H1 (cell line): ENCODE data around the gene TRAPPC2L. TPM values are rescaled to one million over a fixed set of nuclear protein-coding genes. Genes with fewer than 3 reads are reported as not detected.
A peak's percentile ranks its signal among the peaks of the same experiment; 100 is the strongest.

Source experiments
- CTCF ChIA-PET: fragments of 300-600 bp; sonication (Branson Sonifier 250); formaldehyde crosslinking; loops from one replicate; lab custom pipeline; 2021; ENCODE audit not compliant: partially characterized antibody; lab: Charles Lee
- POLR2A ChIA-PET: fragments of 300-600 bp; sonication (Branson Sonifier 250); formaldehyde crosslinking; loops from one replicate; lab custom pipeline; 2021; ENCODE audit warnings: inconsistent platforms; ENCODE audit not compliant: partially characterized antibody; lab: Charles Lee
- DNase-seq, 2 experiments: peaks; one replicate each; pipeline versions ENCODE4 v3.0.0 to v3.0.0-alpha.2; 2010 to 2022; ENCODE audit warnings: low spot score in 2 of 2, low read depth in 1 of 2, mixed read lengths in 1 of 2
- FAIRE-seq: peaks from 2 replicates; lab custom pipeline; 2011; peaks lifted over from hg19 to GRCh38; lab: Jason Lieb, UNC
- H2AFZ ChIP-seq: 2 replicates; pipeline ENCODE4 v1.8.1; 2012; ENCODE audit warnings: low read length, inconsistent platforms
- H2AK5ac ChIP-seq: 2 replicates; pipeline ENCODE4 v1.6.1; 2013; ENCODE audit warnings: low read depth, low read length
- H2BK120ac ChIP-seq: replicated peaks from 2 replicates; pipeline ENCODE3; 2013; ENCODE audit warnings: low read depth, low read length, inconsistent platforms
- H2BK12ac ChIP-seq: 2 replicates; pipeline ENCODE4 v1.6.1; 2013; ENCODE audit warnings: low read depth, low read length
- H2BK15ac ChIP-seq: 2 replicates; pipeline ENCODE4 v1.6.1; 2013; ENCODE audit warnings: low read length
- H2BK20ac ChIP-seq: 2 replicates; pipeline ENCODE4 v1.6.1; 2013; ENCODE audit warnings: low read length
- H2BK5ac ChIP-seq: 2 replicates; pipeline ENCODE4 v1.6.1; 2013; ENCODE audit warnings: low read depth, low read length
- H3K14ac ChIP-seq: 2 replicates; pipeline ENCODE4 v1.6.1; 2013; ENCODE audit warnings: inconsistent platforms; ENCODE audit not compliant: insufficient read length
- H3K18ac ChIP-seq: 2 replicates; pipeline ENCODE4 v1.6.1; 2013; ENCODE audit warnings: low read length; ENCODE audit errors: extremely low read depth
- H3K23ac ChIP-seq: 2 replicates; pipeline ENCODE4 v1.6.1; 2013; ENCODE audit warnings: inconsistent platforms; ENCODE audit not compliant: insufficient read length
- H3K23me2 ChIP-seq: 2 replicates; pipeline ENCODE4 v1.6.1; 2013; ENCODE audit warnings: low read depth, low read length
- H3K27ac ChIP-seq: 2 replicates; pipeline ENCODE4 v1.6.1; 2011; ENCODE audit warnings: low read depth, low read length, inconsistent platforms
- H3K27me3 ChIP-seq, 4 experiments: replicated peaks in 1 of 4; 1 replicate in 1 of 4; 2 replicates in 3 of 4; pipeline versions ENCODE4 v1.6.1 to v1.8.1; 2011 to 2013; ENCODE audit warnings: low read length in 3 of 4, mild to moderate bottlenecking in 3 of 4, inconsistent platforms in 2 of 4, mixed read lengths in 2 of 4, moderate library complexity in 1 of 4; ENCODE audit not compliant: control insufficient read depth in 3 of 4, insufficient read depth in 3 of 4; ENCODE audit errors: extremely low read depth in 1 of 4
- H3K36me3 ChIP-seq, 4 experiments: 2 replicates each; pipeline versions ENCODE4 v1.6.1 to v1.8.1; 2011 to 2013; ENCODE audit warnings: mild to moderate bottlenecking in 4 of 4, low read length in 3 of 4, moderate library complexity in 2 of 4, control low read depth in 1 of 4, inconsistent platforms in 1 of 4; ENCODE audit not compliant: insufficient read depth in 4 of 4, control insufficient read depth in 2 of 4
- H3K4ac ChIP-seq: replicated peaks from 2 replicates; pipeline ENCODE3; 2013; ENCODE audit warnings: low read length, low read depth, mixed read lengths, inconsistent platforms; ENCODE audit not compliant: insufficient read length
- H3K4me1 ChIP-seq, 4 experiments: replicated peaks in 1 of 4; 1 replicate in 1 of 4; 2 replicates in 3 of 4; pipeline versions ENCODE4 v1.6.1 to v1.8.1; 2011 to 2013; ENCODE audit warnings: low read length in 3 of 4, inconsistent platforms in 2 of 4, mixed read lengths in 1 of 4; ENCODE audit not compliant: insufficient read depth in 4 of 4, control insufficient read depth in 3 of 4
- H3K4me2 ChIP-seq, 2 experiments: 2 replicates each; pipeline versions ENCODE4 v1.6.1 to v1.8.1; 2011 to 2013; ENCODE audit warnings: low read depth in 2 of 2, low read length in 2 of 2, control low read depth in 1 of 2, inconsistent platforms in 1 of 2, mild to moderate bottlenecking in 1 of 2; ENCODE audit not compliant: insufficient read depth in 1 of 2
- H3K4me3 ChIP-seq, 4 experiments: fragments of 200-600, 300-600 bp in 1 of 4; sonication (generic), shearing (Covaris generic), sonication (Bioruptor Twin) in 1 of 4; 2 replicates each; pipeline versions ENCODE4 v1.5.1 to v1.8.1; 2011 to 2016; ENCODE audit warnings: low read length in 4 of 4, low read depth in 3 of 4, control low read depth in 2 of 4, inconsistent platforms in 2 of 4, mild to moderate bottlenecking in 2 of 4, mixed read lengths in 1 of 4, moderate library complexity in 1 of 4; ENCODE audit not compliant: insufficient read depth in 2 of 4; ENCODE audit errors: extremely low read depth in 1 of 4
- H3K56ac ChIP-seq: replicated peaks from 2 replicates; pipeline ENCODE3; 2013; ENCODE audit warnings: low read depth, mild to moderate bottlenecking, mixed read lengths, low read length, inconsistent platforms; ENCODE audit not compliant: insufficient read length
- H3K79me1 ChIP-seq: 2 replicates; pipeline ENCODE4 v1.6.1; 2013; ENCODE audit warnings: low read depth, low read length, control low read depth
- H3K79me2 ChIP-seq, 2 experiments: 2 replicates each; pipeline versions ENCODE4 v1.6.1 to v1.8.1; 2012 to 2013; ENCODE audit warnings: low read length in 2 of 2, mild to moderate bottlenecking in 2 of 2, inconsistent platforms in 1 of 2; ENCODE audit not compliant: insufficient read depth in 2 of 2, control insufficient read depth in 1 of 2
- H3K9ac ChIP-seq, 4 experiments: replicated peaks in 1 of 4; 1 replicate in 1 of 4; 2 replicates in 3 of 4; pipeline versions ENCODE4 v1.6.1 to v1.8.1; 2011 to 2013; ENCODE audit warnings: low read depth in 3 of 4, low read length in 3 of 4, control low read depth in 2 of 4, mild to moderate bottlenecking in 2 of 4, moderate library complexity in 2 of 4, inconsistent platforms in 1 of 4; ENCODE audit errors: extremely low read depth in 1 of 4
- H3K9me3 ChIP-seq, 2 experiments: 2 replicates each; pipeline versions ENCODE4 v1.6.1 to v1.8.1; 2012 to 2013; ENCODE audit warnings: mild to moderate bottlenecking in 2 of 2, moderate library complexity in 2 of 2, control low read depth in 1 of 2, inconsistent platforms in 1 of 2, low read depth in 1 of 2, low read length in 1 of 2, mixed read lengths in 1 of 2; ENCODE audit not compliant: insufficient read depth in 2 of 2
- H4K20me1 ChIP-seq, 2 experiments: replicated peaks in 1 of 2; 2 replicates each; pipeline versions ENCODE3 to v1.8.1; 2011 to 2013; ENCODE audit warnings: inconsistent platforms in 2 of 2, low read length in 2 of 2, mild to moderate bottlenecking in 1 of 2; ENCODE audit not compliant: insufficient read depth in 2 of 2, control insufficient read depth in 1 of 2
- H4K5ac ChIP-seq: 2 replicates; pipeline ENCODE4 v1.6.1; 2013; ENCODE audit warnings: low read length, low read depth, mixed read lengths, inconsistent platforms; ENCODE audit not compliant: insufficient read length
- H4K8ac ChIP-seq: 2 replicates; pipeline ENCODE4 v1.8.0; 2013; ENCODE audit warnings: mild to moderate bottlenecking, moderate library complexity, low read length, inconsistent platforms; ENCODE audit not compliant: insufficient read depth; ENCODE audit errors: extremely low read depth
- H4K91ac ChIP-seq: replicated peaks from 2 replicates; pipeline ENCODE3; 2013; ENCODE audit warnings: low read length, mixed read lengths, inconsistent platforms; ENCODE audit not compliant: insufficient read length
- CHD1 ChIP-seq: IDR thresholded peaks from 2 replicates; pipeline ENCODE4 v1.6.1; 2012; ENCODE audit warnings: low read depth, low read length, improper control_type of control experiment
- JUN ChIP-seq: IDR thresholded peaks from 2 replicates; pipeline ENCODE4 v1.6.1; 2011; ENCODE audit warnings: low read depth, mild to moderate bottlenecking, improper control_type of control experiment, low read length
- NANOG ChIP-seq: IDR thresholded peaks from 2 replicates; pipeline ENCODE4 v1.6.1; 2011; ENCODE audit warnings: low read length, low read depth, mild to moderate bottlenecking, inconsistent platforms; ENCODE audit not compliant: insufficient read depth, poor library complexity, severe bottlenecking
- POLR2A ChIP-seq, 2 experiments: IDR thresholded peaks; 1 replicate in 1 of 2; 2 replicates in 1 of 2; pipeline ENCODE4 v1.6.1; 2011; ENCODE audit warnings: low read depth in 2 of 2, low read length in 2 of 2, mild to moderate bottlenecking in 2 of 2; ENCODE audit errors: control extremely low read depth in 1 of 2
- RBBP5 ChIP-seq: IDR thresholded peaks from 2 replicates; pipeline ENCODE4 v1.7.1; 2012; ENCODE audit warnings: low read depth, mild to moderate bottlenecking, inconsistent platforms, low read length, moderate library complexity, borderline replicate concordance
- RNF2 ChIP-seq: fragments of 200-900, 300-1000 bp; sonication (generic); IDR thresholded peaks from 2 replicates; pipeline ENCODE4 v1.7.1; 2016; ENCODE audit warnings: borderline replicate concordance, low read depth, mild to moderate bottlenecking, antibody characterized with exemption, low read length; ENCODE audit not compliant: poor library complexity, severe bottlenecking; ENCODE audit errors: missing control alignments
- SAP30 ChIP-seq: fragments of 300-600 bp; sonication (generic); IDR thresholded peaks from 2 replicates; pipeline ENCODE4 v1.7.1; 2012; ENCODE audit warnings: low read length, moderate library complexity, mild to moderate bottlenecking, inconsistent platforms; ENCODE audit not compliant: insufficient read depth, insufficient replicate concordance
- SP4 ChIP-seq: IDR thresholded peaks from 2 replicates; pipeline ENCODE4 v1.6.1; 2012; ENCODE audit warnings: low read length, inconsistent platforms
- SRF ChIP-seq: IDR thresholded peaks from 2 replicates; pipeline ENCODE4 v1.6.1; 2011; ENCODE audit warnings: mild to moderate bottlenecking, low read depth, low read length, moderate library complexity
- TAF1 ChIP-seq: IDR thresholded peaks from 2 replicates; pipeline ENCODE4 v1.6.1; 2011; ENCODE audit warnings: mild to moderate bottlenecking, low read depth, low read length
- TCF12 ChIP-seq: IDR thresholded peaks from 2 replicates; pipeline ENCODE4 v1.6.1; 2011; ENCODE audit warnings: low read depth, mild to moderate bottlenecking, low read length
- YY1 ChIP-seq: IDR thresholded peaks from 2 replicates; pipeline ENCODE4 v1.6.1; 2011; ENCODE audit warnings: low read depth, mild to moderate bottlenecking, low read length
- WGBS, 2 experiments: shearing (Covaris generic) in 1 of 2; methylation state at CpG; one replicate each; pipeline versions ENCODE4 v1.1.6 to v1.1.7; 2013 to 2015; ENCODE audit warnings: low lambda C conversion rate in 2 of 2, mixed read lengths in 2 of 2, inconsistent platforms in 1 of 2, low coverage in 1 of 2, missing lambda C conversion rate in 1 of 2; ENCODE audit not compliant: insufficient replicate concordance in 2 of 2, insufficient coverage in 1 of 2, insufficient read length in 1 of 2; ENCODE audit errors: extremely low coverage in 1 of 2, missing lambda C conversion rate in 1 of 2; 5-methylcytosine and 5-hydroxymethylcytosine counted together
- polyA plus RNA-seq, 7 experiments: library from polyadenylated mRNA; depleted of rRNA in 3 of 7; stranded (reverse) in 5 of 7; unstranded in 2 of 7; fragments of >200 nt in 5 of 7; fragments of 200-250 nt in 2 of 7; gene quantifications; 1 replicate in 5 of 7; 2 replicates in 1 of 7; 4 replicates in 1 of 7; pipeline versions ENCODE4 v1.2.1 to v1.2.3, GENCODE V29; 2011 to 2013; ENCODE audit warnings: missing spikeins in 2 of 7, mixed read lengths in 2 of 7
- total RNA-seq: library from RNA; stranded (reverse); fragmentation: NEBNext Ultra II Directional; extraction: Animal tissue kit (Norgen Biotek cat#: 25700); gene quantifications from 2 replicates; pipeline ENCODE4 v1.2.1, GENCODE V29; 2021
- TF ChIP-seq, protein P1 (sequence below): IDR thresholded peaks from 2 replicates; pipeline ENCODE4 v1.6.1; 2012; ENCODE audit warnings: low read length, inconsistent platforms

The TRAPPC2L gene
- total and polyA plus RNA-seq, 2 of the 8 experiments (the other 6 are each of a cell fraction or from before 2014, with no cell fraction given) = 98.7 to 133 TPM

DNA sequence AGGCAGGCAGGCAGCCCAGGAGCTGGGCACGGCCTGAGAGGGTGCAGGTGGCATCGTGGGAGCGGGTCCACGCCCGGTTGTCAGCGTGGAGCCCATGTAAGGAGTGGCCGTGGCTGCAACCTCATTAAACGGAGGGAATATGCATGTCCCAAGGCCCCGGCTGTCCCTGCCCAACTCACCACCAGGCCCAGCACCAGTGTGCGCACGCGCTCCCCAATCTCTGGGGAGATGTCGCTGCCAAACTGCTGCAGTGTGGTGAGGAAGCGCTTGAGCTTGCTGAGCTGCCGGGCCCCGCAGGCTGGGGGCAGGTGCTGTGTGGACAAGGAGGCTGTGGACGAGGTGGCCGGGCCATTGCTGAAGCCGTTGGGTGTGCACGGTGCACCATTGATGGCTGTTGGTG is 35.1 kb downstream of the TRAPPC2L start:
- no peak overlapping the region for H3K56ac ChIP-seq
- no peak for FAIRE-seq
- H3K14ac ChIP-seq = no peak overlapping the region
- H4K20me1 ChIP-seq = no peaks in the 10 kb centered on the region
- H3K4me2 ChIP-seq = no peak overlapping the region
- H3K27me3 ChIP-seq = 0 out of 7 replicates have a peak, but pooled peaks cover 0 to 2% (median 0%) of the 10 kb centered on the region in 4 experiments
- no peaks in the 10 kb centered on the region for H3K23me2 ChIP-seq
- H4K91ac ChIP-seq = no peak overlapping the region
- no peak overlapping the region for H4K5ac ChIP-seq
- H3K79me2 ChIP-seq = no peaks in the 10 kb centered on the region
- H2AFZ ChIP-seq = no peak overlapping the region
- H3K9me3 ChIP-seq = no peaks in the 10 kb centered on the region
- no peaks in the 10 kb centered on the region for H3K36me3 ChIP-seq
- no peak overlapping the region for H3K9ac ChIP-seq
- H3K23ac ChIP-seq = no peak overlapping the region
- no peak overlapping the region for H3K4ac ChIP-seq
- peak overlapping the region; percentile 57; the same call in 1 of the 2 replicates for H4K8ac ChIP-seq
- no peak overlapping the region for H2BK20ac ChIP-seq
- no peak overlapping the region for H2BK12ac ChIP-seq
- no peak overlapping the region for H3K18ac ChIP-seq
- 85% methylated on average over 16 of the region's 20 CpGs; no CpG with 5 or more reads in 1 of the 2 experiments for WGBS, 2 experiments
- CTCF ChIA-PET = no interaction called here
- H2BK15ac ChIP-seq = no peak overlapping the region
- H3K27ac ChIP-seq = no peak overlapping the region
- H3K4me3 ChIP-seq = no peak overlapping the region
- POLR2A ChIA-PET = interaction anchor here (1.2 to 1.4 kb wide), 2 partner anchors 9 to 82 kb away, joined by 4 to 8 read pairs; no protein-coding TSS in a partner anchor
- H2BK5ac ChIP-seq = no peak overlapping the region; the same call in 1 of the 2 replicates
- no peak for DNase-seq
- no peak overlapping the region for H2BK120ac ChIP-seq
- H2AK5ac ChIP-seq = no peak overlapping the region
- no peaks in the 10 kb centered on the region for H3K79me1 ChIP-seq
- H3K4me1 ChIP-seq = peaks cover 0 to 4% (median 0%) of the 10 kb centered on the region in 4 experiments; a peak in 1 of 7 replicates
- TF ChIP-seq, protein P1, sequence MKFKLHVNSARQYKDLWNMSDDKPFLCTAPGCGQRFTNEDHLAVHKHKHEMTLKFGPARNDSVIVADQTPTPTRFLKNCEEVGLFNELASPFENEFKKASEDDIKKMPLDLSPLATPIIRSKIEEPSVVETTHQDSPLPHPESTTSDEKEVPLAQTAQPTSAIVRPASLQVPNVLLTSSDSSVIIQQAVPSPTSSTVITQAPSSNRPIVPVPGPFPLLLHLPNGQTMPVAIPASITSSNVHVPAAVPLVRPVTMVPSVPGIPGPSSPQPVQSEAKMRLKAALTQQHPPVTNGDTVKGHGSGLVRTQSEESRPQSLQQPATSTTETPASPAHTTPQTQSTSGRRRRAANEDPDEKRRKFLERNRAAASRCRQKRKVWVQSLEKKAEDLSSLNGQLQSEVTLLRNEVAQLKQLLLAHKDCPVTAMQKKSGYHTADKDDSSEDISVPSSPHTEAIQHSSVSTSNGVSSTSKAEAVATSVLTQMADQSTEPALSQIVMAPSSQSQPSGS = no peak
- TF ChIP-seq SRF = no peak
- no peak for TF ChIP-seq TCF12
- TF ChIP-seq JUN = no peak
- no peak for TF ChIP-seq TAF1
- no peak for TF ChIP-seq CHD1
- no peak for TF ChIP-seq POLR2A (IDR thresholded peaks at IDR 0.05; ENCODE audit: control extremely low read depth in 1 of 2, low read depth in 2 of 2, low read length in 2 of 2)
- no peak for TF ChIP-seq RNF2
- no peak for TF ChIP-seq RBBP5
- TF ChIP-seq SP4 = no peak
- no peak for TF ChIP-seq SAP30
- TF ChIP-seq YY1 = no peak
- TF ChIP-seq NANOG = no peak
